HEK293 (cell line): ENCODE data around the gene PRAC2.

Experiments
- CTCF ChIA-PET: fragments of 350-600 bp; formaldehyde crosslinking; extraction: SDS; loops from one replicate; lab custom pipeline; 2021; ENCODE audit warnings: antibody characterized with exemption; lab: Yijun Ruan, JAX
- POLR2A ChIA-PET: fragments of 300-600 bp; formaldehyde crosslinking; extraction: SDS; loops from one replicate; lab custom pipeline; 2020; ENCODE audit warnings: antibody characterized with exemption, inconsistent platforms; lab: Yijun Ruan, JAX
- H3K27ac ChIP-seq: fragments of 200-500 bp; sonication (Bioruptor generic); 2 replicates; pipeline ENCODE4 v1.5.1; 2014; ENCODE audit warnings: low read depth, low read length, control low read depth, inconsistent platforms; ENCODE audit errors: extremely low read depth
- H3K36me3 ChIP-seq, 2 experiments: fragments of 200-500 bp in 1 of 2; sonication (Bioruptor generic) in 1 of 2; 1 replicate in 1 of 2; 2 replicates in 1 of 2; pipeline ENCODE4 v1.5.1; 2014 to 2017; ENCODE audit warnings: inconsistent platforms in 2 of 2, low read length in 2 of 2; ENCODE audit not compliant: control insufficient read depth in 2 of 2, insufficient read depth in 1 of 2
- H3K4me1 ChIP-seq: fragments of 200-500 bp; sonication (Bioruptor generic); 2 replicates; pipeline ENCODE4 v1.5.1; 2014; ENCODE audit warnings: mild to moderate bottlenecking, low read length, inconsistent platforms; ENCODE audit not compliant: control insufficient read depth, insufficient read depth
- H3K4me3 ChIP-seq: 2 replicates; pipeline ENCODE4 v1.5.1; 2011; ENCODE audit warnings: low read depth, mild to moderate bottlenecking, control low read depth, low read length, moderate library complexity
- H3K9me3 ChIP-seq: fragments of 200-500 bp; sonication (Bioruptor generic); 2 replicates; pipeline ENCODE4 v1.5.1; 2014; ENCODE audit warnings: low read depth, low read length, inconsistent platforms; ENCODE audit not compliant: control insufficient read depth, insufficient read depth
- MEIS1 ChIP-seq: sonication (generic); formaldehyde crosslinking; IDR thresholded peaks from 2 replicates; pipeline ENCODE4 v1.8.1; 2022; ENCODE audit warnings: missing genetic modification reagents, mild to moderate bottlenecking, borderline replicate concordance
- PRDM4 ChIP-seq: fragments of 450-650 bp; formaldehyde crosslinking; IDR thresholded peaks from 2 replicates; pipeline ENCODE4 v1.5.1; 2017; ENCODE audit warnings: missing biosample characterization, missing genetic modification characterization
- ZNF549 ChIP-seq: fragments of 450-650 bp; IDR thresholded peaks from 2 replicates; pipeline ENCODE4 v1.5.1; 2018; ENCODE audit warnings: missing biosample characterization, missing genetic modification characterization, mild to moderate bottlenecking, inconsistent platforms, moderate library complexity
- ZNF560 ChIP-seq: fragments of 450-650 bp; formaldehyde crosslinking; IDR thresholded peaks from 2 replicates; pipeline ENCODE4 v1.5.1; 2017; ENCODE audit warnings: missing biosample characterization, missing genetic modification characterization, borderline replicate concordance
- ZNF600 ChIP-seq: fragments of 450-650 bp; formaldehyde crosslinking; IDR thresholded peaks from 2 replicates; pipeline ENCODE4 v1.5.1; 2016; ENCODE audit warnings: missing biosample characterization, missing genetic modification characterization
- ZNF707 ChIP-seq: fragments of 450-650 bp; formaldehyde crosslinking; IDR thresholded peaks from 2 replicates; pipeline ENCODE4 v1.5.1; 2016; ENCODE audit warnings: missing biosample characterization, missing genetic modification characterization
- ZXDB ChIP-seq: fragments of 450-650 bp; formaldehyde crosslinking; IDR thresholded peaks from 2 replicates; pipeline ENCODE4 v1.5.1; 2016; ENCODE audit warnings: missing biosample characterization, missing genetic modification characterization
- TF ChIP-seq, protein P1 (sequence below): fragments of 450-650 bp; formaldehyde crosslinking; conservative IDR thresholded peaks from 2 replicates; pipeline ENCODE4 v1.5.1; 2016; ENCODE audit warnings: low read depth, missing biosample characterization, missing genetic modification characterization

The PRAC2 gene

GRCh38 chr17:48725004-48725287 is 2.0 kb downstream of the PRAC2 start:
- Histone ChIP-seq H3K36me3 (peaks cover 0 to 22% of the 10 kb centered on the region in 2 experiments; a peak in 1 of 3 replicates), H3K4me1 (peaks cover 7% of the 10 kb centered on the region), H3K9me3 (no peaks in the 10 kb centered on the region), H3K27ac (no peak overlapping the region), H3K4me3 (no peak overlapping the region)
- TF ChIP-seq ZNF707 (no peak), ZNF560 (no peak), MEIS1 (CRISPR knock-in tag) (no peak), ZNF549 (tag by site-specific recombination) (no peak)
- POLR2A ChIA-PET: interaction anchor here (1.2 to 2.3 kb wide), 2 partner anchors 9 to 66 kb away, joined by 3 to 8 read pairs; no protein-coding TSS in a partner anchor
- CTCF ChIA-PET: interaction anchor here (0.6 to 14.1 kb wide), 32 partner anchors 9 to 570 kb away, joined by 3 to 246 read pairs (median 7); no protein-coding TSS in a partner anchor

DNA sequence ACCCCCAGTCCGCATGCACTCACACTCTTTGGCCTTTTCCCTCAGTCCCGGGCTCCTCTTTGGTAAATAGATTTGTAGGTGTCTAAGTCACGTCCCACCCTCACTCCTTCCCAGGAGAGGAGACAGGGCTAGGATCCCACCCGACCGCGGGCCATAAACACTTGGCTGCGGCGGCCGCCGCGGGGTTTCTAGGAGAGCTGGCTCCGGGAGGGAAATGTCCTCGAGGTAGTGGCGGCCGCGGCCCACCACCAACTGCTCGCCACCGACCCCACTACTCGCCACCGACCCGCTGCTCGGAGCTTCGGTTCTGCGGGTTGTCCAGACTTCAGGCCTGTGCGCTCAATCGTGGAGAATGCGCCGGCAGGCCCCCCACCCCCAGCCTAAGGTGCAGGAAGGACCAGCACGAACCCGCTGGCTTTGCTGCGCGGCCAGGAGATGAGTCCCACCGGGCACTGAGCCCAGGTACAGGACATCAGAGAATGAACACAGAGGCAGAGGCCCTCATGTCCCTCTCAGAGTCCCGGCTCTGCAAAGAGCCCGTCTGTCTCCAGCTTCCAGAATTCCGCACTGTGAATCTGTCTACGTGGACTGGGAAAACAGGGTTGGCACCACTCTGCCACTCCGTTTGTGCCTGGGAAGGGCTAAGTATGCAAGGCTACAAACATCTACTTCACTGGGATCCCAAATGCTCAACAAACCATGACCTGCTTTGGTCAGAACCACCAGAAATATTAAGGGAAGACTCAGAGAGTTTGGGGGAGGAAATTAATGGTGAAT is 2.5 kb downstream of the PRAC2 start:
- no peak overlapping the region for H3K4me3 ChIP-seq
- peaks cover 7% of the 10 kb centered on the region for H3K4me1 ChIP-seq
- no peak overlapping the region for H3K27ac ChIP-seq
- TF ChIP-seq ZNF600 (tag by site-specific recombination): 0 out of 2 replicates have a peak, but pooled peaks have one; percentile 15
- TF ChIP-seq, protein P1, sequence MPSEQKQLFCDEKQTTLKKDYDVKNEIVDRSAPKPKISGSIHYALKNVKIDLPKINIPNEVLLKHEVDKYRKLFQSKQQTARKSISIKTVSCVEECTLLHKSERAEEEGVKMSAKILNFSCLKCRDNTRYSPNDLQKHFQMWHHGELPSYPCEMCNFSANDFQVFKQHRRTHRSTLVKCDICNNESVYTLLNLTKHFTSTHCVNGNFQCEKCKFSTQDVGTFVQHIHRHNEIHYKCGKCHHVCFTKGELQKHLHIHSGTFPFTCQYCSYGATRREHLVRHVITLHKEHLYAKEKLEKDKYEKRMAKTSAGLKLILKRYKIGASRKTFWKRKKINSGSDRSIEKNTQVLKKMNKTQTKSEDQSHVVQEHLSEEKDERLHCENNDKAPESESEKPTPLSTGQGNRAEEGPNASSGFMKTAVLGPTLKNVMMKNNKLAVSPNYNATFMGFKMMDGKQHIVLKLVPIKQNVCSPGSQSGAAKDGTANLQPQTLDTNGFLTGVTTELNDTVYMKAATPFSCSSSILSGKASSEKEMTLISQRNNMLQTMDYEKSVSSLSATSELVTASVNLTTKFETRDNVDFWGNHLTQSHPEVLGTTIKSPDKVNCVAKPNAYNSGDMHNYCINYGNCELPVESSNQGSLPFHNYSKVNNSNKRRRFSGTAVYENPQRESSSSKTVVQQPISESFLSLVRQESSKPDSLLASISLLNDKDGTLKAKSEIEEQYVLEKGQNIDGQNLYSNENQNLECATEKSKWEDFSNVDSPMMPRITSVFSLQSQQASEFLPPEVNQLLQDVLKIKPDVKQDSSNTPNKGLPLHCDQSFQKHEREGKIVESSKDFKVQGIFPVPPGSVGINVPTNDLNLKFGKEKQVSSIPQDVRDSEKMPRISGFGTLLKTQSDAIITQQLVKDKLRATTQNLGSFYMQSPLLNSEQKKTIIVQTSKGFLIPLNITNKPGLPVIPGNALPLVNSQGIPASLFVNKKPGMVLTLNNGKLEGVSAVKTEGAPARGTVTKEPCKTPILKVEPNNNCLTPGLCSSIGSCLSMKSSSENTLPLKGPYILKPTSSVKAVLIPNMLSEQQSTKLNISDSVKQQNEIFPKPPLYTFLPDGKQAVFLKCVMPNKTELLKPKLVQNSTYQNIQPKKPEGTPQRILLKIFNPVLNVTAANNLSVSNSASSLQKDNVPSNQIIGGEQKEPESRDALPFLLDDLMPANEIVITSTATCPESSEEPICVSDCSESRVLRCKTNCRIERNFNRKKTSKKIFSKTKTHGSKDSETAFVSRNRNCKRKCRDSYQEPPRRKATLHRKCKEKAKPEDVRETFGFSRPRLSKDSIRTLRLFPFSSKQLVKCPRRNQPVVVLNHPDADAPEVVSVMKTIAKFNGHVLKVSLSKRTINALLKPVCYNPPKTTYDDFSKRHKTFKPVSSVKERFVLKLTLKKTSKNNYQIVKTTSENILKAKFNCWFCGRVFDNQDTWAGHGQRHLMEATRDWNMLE (tag by site-specific recombination): no peak
- ChIA-PET CTCF (interaction anchor here (0.6 to 14.1 kb wide), 35 partner anchors 9 to 571 kb away, joined by 3 to 246 read pairs (median 6); no protein-coding TSS in a partner anchor), POLR2A (interaction anchor here (1.2 to 2.3 kb wide), 2 partner anchors 9 to 65 kb away, joined by 3 to 8 read pairs; no protein-coding TSS in a partner anchor)
- H3K9me3 ChIP-seq: no peaks in the 10 kb centered on the region
- H3K36me3 ChIP-seq: peaks cover 0 to 22% of the 10 kb centered on the region in 2 experiments; a peak in 1 of 3 replicates

DNA sequence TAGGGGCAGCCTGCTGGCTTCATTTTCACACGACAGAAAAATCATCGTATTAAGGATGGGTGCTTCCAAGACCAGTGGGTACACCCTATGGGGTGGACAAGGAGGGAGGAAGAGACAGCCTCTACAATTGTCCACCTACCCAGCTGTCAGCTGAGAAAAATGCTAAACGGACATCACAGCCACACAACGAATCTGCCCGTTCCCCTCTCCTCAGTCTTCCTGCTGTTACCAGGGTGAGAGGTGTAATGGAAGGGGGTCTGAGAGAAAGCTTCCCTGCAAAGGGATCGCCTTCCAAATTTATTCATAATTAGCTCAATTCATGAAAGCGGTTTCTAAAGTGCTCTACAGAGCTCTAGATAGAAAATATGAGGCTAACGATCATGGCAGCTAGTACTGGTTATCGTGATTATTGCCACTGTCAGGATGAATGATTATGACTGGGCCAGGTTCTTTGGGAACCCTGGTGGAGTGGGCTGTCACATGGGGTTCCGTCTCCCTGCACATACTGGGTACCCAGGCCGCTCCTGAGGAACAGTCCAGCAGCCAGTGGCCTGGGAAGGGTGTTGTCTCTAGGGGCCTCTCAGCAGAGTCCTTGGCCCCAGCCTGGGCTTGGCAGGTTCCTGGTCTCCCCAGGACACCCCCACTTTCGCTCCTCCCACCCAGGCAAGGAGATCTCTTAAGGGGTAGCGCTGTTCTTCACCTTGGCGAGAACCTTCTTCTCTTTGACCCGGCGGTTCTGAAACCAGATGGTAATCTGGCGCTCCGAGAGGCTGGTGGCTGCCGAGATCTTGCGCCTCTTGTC is 3.3 kb downstream of the PRAC2 start:
- ChIA-PET POLR2A (no interaction called here), CTCF (interaction anchor here (0.6 to 14.1 kb wide), 13 partner anchors 11 to 306 kb away, joined by 3 to 246 read pairs (median 4); no protein-coding TSS in a partner anchor)
- peaks cover 7% of the 10 kb centered on the region for H3K4me1 ChIP-seq
- H3K9me3 ChIP-seq: no peaks in the 10 kb centered on the region
- 0 out of 2 replicates have a peak, but pooled peaks have one; percentile 37 for TF ChIP-seq PRDM4 (tag by site-specific recombination)
- TF ChIP-seq ZXDB (tag by site-specific recombination): no peak
- peaks cover 0 to 22% of the 10 kb centered on the region in 2 experiments; a peak in 1 of 3 replicates for H3K36me3 ChIP-seq
- no peak overlapping the region for H3K27ac ChIP-seq
- no peak overlapping the region for H3K4me3 ChIP-seq
